ENCODE results near the gene SGCA. TPM values are rescaled to one million over a fixed set of nuclear protein-coding genes. Genes with fewer than 3 reads are reported as not detected.

Gene SGCA
- total and polyA plus RNA-seq, 4 donors = 0.31 to 1.3 (median 1.2) TPM; not detected in 1

- Histone ChIP-seq H3K4me3 (ENCODE audit: low read depth in 1 of 3, low read length in 3 of 3) (no peak overlapping the region), H3K9me3 (ENCODE audit: control insufficient read depth in 4 of 4, low read length in 3 of 4) (no peaks in the 10 kb centered on the region), H3K4me1 (ENCODE audit: control insufficient read depth in 4 of 4, insufficient read depth in 4 of 4, low read length in 3 of 4) (peaks cover 26 to 58% (median 53%) of the 10 kb centered on the region in 4 donors), H3K27me3 (ENCODE audit: control insufficient read depth in 4 of 4, insufficient read depth in 4 of 4, low read length in 3 of 4) (no peaks in the 10 kb centered on the region), H3K36me3 (ENCODE audit: control insufficient read depth in 4 of 4, insufficient read depth in 3 of 4, low read depth in 1 of 4, low read length in 3 of 4) (peaks cover 0 to 11% (median 3%) of the 10 kb centered on the region in 4 donors), H3K9ac (ENCODE audit: low read depth in 1 of 2, low read length in 2 of 2) (no peak overlapping the region), H3K27ac (ENCODE audit: low read depth in 1 of 2, low read length in 2 of 2) (no peak overlapping the region)
- TF ChIP-seq RAD21 (IDR thresholded peaks at IDR 0.05) = no peak
- TF ChIP-seq, protein P1, sequence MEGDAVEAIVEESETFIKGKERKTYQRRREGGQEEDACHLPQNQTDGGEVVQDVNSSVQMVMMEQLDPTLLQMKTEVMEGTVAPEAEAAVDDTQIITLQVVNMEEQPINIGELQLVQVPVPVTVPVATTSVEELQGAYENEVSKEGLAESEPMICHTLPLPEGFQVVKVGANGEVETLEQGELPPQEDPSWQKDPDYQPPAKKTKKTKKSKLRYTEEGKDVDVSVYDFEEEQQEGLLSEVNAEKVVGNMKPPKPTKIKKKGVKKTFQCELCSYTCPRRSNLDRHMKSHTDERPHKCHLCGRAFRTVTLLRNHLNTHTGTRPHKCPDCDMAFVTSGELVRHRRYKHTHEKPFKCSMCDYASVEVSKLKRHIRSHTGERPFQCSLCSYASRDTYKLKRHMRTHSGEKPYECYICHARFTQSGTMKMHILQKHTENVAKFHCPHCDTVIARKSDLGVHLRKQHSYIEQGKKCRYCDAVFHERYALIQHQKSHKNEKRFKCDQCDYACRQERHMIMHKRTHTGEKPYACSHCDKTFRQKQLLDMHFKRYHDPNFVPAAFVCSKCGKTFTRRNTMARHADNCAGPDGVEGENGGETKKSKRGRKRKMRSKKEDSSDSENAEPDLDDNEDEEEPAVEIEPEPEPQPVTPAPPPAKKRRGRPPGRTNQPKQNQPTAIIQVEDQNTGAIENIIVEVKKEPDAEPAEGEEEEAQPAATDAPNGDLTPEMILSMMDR (IDR thresholded peaks at IDR 0.05; ENCODE audit: low read depth, low read length, missing input control) = no peak
- WGBS = 81% methylated on average over 11 of the region's 11 CpGs
- DNase-seq (ENCODE audit: low spot score) = no peak
Observed at GRCh38 chr17:50145532-50146229, 20.1 kb upstream of the SGCA start.

DNA sequence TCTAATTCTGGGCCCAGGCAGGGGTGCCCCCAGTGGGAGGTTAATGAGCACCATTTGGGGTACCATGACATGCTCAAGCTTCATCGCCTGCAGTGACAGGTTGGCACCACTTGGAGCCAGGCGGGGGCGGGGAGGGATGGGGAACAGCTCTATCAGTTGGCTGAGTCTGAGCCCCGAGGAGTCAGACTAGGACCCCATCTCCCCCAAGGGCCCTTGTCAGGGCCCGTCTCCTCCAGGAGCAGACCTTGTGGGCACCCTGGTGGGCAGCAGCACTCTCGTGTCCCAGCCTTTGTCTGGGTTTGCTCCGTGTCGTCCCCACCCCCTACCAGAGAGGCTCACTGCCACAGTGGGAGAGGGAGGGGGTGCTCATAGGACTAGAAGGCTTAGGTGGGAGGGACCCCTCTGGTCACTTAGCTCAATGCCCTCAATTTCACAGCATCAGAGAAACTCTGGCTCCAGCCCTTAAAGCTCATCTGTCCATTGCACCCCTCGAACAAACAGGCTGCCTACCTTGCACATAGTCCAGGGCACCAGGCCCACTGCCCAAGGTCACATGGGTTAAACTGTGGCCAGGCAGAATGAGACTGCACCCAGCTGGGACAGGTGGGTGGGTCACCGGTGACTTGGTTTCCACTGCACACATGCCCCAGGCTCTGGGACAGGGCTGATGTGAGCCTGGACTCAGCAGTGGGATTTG lies 19.4 kb upstream of the SGCA start:
- Histone ChIP-seq H3K4me1 (ENCODE audit: control insufficient read depth in 4 of 4, insufficient read depth in 4 of 4, low read length in 3 of 4) (peaks cover 27 to 62% (median 57%) of the 10 kb centered on the region in 4 donors), H3K4me3 (ENCODE audit: low read depth in 1 of 3, low read length in 3 of 3) (peak overlapping the region in 2 of 3 donors; percentile 13 to 73), H3K9ac (ENCODE audit: low read depth in 1 of 2, low read length in 2 of 2) (no peak overlapping the region), H3K27me3 (ENCODE audit: control insufficient read depth in 4 of 4, insufficient read depth in 4 of 4, low read length in 3 of 4) (no peaks in the 10 kb centered on the region), H3K9me3 (ENCODE audit: control insufficient read depth in 4 of 4, low read length in 3 of 4) (no peaks in the 10 kb centered on the region), H3K27ac (ENCODE audit: low read depth in 1 of 2, low read length in 2 of 2) (peak overlapping the region; percentile 74 to 80), H3K36me3 (ENCODE audit: control insufficient read depth in 4 of 4, insufficient read depth in 3 of 4, low read depth in 1 of 4, low read length in 3 of 4) (peaks cover 0 to 11% (median 2%) of the 10 kb centered on the region in 4 donors)
- 77% methylated on average over 10 of the region's 10 CpGs for WGBS
- TF ChIP-seq RXRA (IDR thresholded peaks at IDR 0.05) (peak in 1 of 2 donors; percentile 27), NR2F2 (IDR thresholded peaks at IDR 0.05) (no peak), SP1 (IDR thresholded peaks at IDR 0.05) (no peak), REST (IDR thresholded peaks at IDR 0.05) (no peak), RAD21 (IDR thresholded peaks at IDR 0.05) (no peak), ZBTB33 (IDR thresholded peaks at IDR 0.05) (no peak), EGR1 (IDR thresholded peaks at IDR 0.05; ENCODE audit: low read depth in 2 of 2) (no peak), FOXA2 (IDR thresholded peaks at IDR 0.05) (no peak), FOXA1 (IDR thresholded peaks at IDR 0.05) (no peak), HNF4A (conservative IDR thresholded peaks at IDR 0.05) (peak; percentile 47 to 60), TAF1 (conservative IDR thresholded peaks at IDR 0.05) (no peak), JUND (IDR thresholded peaks at IDR 0.05) (no peak), GABPA (IDR thresholded peaks at IDR 0.05 in 1 of 2, conservative IDR thresholded peaks at IDR 0.05 in 1 of 2) (no peak)
- TF ChIP-seq, protein P1 (IDR thresholded peaks at IDR 0.05; ENCODE audit: low read depth, low read length, missing input control) = no peak
- no peak for DNase-seq (ENCODE audit: low spot score)

All from liver (tissue), 9 donors.